ENCODE measurements around the gene ZBED4.

DNA sequence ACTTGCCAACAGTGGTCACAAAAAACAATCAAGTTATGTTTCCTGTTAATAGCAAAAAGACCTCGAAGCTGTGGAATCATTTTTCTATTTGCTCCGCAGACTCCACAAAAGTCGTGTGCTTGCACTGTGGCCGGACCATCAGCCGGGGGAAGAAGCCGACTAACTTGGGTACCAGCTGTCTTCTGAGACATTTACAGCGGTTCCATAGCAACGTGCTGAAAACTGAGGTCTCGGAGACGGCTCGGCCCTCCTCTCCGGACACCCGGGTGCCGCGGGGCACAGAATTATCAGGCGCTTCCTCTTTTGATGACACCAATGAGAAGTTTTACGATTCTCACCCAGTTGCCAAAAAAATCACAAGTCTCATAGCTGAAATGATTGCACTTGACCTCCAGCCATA, 31.6 kb downstream of the ZBED4 start:
- TF ChIP-seq, protein P1, sequence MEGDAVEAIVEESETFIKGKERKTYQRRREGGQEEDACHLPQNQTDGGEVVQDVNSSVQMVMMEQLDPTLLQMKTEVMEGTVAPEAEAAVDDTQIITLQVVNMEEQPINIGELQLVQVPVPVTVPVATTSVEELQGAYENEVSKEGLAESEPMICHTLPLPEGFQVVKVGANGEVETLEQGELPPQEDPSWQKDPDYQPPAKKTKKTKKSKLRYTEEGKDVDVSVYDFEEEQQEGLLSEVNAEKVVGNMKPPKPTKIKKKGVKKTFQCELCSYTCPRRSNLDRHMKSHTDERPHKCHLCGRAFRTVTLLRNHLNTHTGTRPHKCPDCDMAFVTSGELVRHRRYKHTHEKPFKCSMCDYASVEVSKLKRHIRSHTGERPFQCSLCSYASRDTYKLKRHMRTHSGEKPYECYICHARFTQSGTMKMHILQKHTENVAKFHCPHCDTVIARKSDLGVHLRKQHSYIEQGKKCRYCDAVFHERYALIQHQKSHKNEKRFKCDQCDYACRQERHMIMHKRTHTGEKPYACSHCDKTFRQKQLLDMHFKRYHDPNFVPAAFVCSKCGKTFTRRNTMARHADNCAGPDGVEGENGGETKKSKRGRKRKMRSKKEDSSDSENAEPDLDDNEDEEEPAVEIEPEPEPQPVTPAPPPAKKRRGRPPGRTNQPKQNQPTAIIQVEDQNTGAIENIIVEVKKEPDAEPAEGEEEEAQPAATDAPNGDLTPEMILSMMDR (IDR thresholded peaks at IDR 0.05; ENCODE audit: low read depth, low read length, poor library complexity, severe bottlenecking): no peak
- TF ChIP-seq EZH2phosphoT487 (IDR thresholded peaks at IDR 0.05; ENCODE audit: borderline replicate concordance, low read length): no peak
